Choroid plexus epithelial cell (primary cell): ENCODE results near the gene CTNNA2.

Source experiments
- DNase-seq: peaks from one replicate; pipeline ENCODE4 v3.0.0-alpha.2; 2010; ENCODE audit warnings: low read depth
- H3K4me3 ChIP-seq: 2 replicates; pipeline ENCODE4 v1.5.1; 2011; ENCODE audit warnings: low read depth, mild to moderate bottlenecking, control low read depth, low read length, moderate library complexity
- TF ChIP-seq, protein P1 (sequence below): conservative IDR thresholded peaks from 2 replicates; pipeline ENCODE4 v1.5.1; 2011; ENCODE audit warnings: low read depth, mild to moderate bottlenecking, control low read depth, inconsistent platforms, low read length, moderate library complexity

Gene CTNNA2

DNA sequence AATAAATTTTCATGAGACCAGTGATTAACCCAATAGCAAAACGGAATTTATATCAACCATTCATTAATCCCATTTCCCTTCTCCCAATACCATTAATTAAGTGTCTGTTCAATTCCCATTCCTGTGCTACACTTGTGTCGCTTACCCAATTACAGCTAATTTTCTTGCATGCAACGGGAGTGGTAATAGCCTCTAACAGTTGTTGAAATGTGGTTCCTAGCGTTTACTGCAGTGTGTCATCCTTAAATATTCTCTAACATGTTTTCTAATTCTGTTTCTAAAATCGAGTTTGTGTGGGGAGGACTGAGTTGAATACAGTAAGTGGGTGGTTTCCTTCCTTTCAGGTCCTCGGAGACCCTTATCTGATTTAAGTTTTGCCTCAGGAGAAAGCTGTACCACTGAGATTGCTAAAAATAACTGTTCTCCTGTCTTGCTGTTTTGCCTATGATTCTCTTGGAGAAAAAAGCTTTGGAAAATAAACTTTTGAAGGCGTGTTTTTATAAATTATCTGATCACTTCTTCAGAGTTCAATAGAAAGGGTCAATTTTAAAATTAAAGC, 851.0 kb downstream of the CTNNA2 start:
- TF ChIP-seq, protein P1, sequence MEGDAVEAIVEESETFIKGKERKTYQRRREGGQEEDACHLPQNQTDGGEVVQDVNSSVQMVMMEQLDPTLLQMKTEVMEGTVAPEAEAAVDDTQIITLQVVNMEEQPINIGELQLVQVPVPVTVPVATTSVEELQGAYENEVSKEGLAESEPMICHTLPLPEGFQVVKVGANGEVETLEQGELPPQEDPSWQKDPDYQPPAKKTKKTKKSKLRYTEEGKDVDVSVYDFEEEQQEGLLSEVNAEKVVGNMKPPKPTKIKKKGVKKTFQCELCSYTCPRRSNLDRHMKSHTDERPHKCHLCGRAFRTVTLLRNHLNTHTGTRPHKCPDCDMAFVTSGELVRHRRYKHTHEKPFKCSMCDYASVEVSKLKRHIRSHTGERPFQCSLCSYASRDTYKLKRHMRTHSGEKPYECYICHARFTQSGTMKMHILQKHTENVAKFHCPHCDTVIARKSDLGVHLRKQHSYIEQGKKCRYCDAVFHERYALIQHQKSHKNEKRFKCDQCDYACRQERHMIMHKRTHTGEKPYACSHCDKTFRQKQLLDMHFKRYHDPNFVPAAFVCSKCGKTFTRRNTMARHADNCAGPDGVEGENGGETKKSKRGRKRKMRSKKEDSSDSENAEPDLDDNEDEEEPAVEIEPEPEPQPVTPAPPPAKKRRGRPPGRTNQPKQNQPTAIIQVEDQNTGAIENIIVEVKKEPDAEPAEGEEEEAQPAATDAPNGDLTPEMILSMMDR, result no peak
- DNase-seq, result no peak
- no peak overlapping the region for H3K4me3 ChIP-seq

DNA sequence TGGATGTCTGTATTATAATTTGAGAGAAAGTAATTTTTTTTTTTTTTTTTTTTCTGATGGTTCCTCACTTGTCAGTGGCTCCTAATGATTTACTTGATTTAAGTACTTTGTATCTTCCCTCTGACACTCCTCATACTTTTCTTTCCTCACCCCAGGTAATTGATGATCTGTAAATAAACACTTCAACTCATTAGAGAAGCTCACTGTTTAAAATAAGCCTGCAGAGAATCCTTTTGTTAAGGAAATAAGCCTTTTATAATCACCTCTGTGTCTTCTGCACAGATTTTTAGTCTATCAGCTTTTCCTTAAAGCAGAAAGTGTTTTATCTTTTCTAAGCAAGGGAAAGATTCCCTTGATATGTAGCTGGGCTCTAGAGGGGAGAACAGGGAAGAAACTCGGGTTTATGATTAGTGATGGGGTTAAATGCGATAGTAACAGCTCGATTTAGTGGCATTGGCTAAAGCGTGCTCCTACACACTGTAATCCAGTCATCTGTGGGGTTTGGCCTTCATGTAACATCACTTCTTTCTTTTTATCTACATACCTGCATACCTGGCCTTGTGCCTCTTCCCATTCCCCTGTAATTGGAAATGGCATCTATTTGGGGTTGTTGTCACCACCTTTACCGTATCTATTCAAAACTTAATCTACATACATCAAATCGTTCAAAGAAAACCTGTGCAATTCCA, 851.8 kb downstream of the CTNNA2 start:
- no peak for DNase-seq
- TF ChIP-seq, protein P1, result no peak
- H3K4me3 ChIP-seq, result no peak overlapping the region

DNA sequence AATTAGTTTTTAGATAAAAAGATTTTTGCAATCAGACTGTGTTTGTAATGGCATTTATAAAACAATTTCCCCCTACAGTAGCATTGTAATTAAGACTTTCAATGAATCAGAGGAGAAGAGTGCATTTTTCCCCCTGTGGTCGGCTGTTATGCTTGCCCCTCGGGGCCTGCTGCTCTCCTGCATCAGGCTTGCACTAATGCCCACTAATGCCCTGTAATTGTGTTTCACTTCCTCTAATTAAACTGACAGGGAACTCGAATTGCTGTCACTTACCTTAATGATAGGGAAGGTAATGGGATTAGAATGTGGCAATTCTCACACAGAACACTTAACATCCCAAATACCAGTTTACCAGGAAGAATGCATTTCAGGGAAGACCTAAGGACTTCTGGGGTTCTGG, 852.9 kb downstream of the CTNNA2 start:
- no peak overlapping the region for H3K4me3 ChIP-seq
- no peak for DNase-seq
- TF ChIP-seq, protein P1, result no peak

DNA sequence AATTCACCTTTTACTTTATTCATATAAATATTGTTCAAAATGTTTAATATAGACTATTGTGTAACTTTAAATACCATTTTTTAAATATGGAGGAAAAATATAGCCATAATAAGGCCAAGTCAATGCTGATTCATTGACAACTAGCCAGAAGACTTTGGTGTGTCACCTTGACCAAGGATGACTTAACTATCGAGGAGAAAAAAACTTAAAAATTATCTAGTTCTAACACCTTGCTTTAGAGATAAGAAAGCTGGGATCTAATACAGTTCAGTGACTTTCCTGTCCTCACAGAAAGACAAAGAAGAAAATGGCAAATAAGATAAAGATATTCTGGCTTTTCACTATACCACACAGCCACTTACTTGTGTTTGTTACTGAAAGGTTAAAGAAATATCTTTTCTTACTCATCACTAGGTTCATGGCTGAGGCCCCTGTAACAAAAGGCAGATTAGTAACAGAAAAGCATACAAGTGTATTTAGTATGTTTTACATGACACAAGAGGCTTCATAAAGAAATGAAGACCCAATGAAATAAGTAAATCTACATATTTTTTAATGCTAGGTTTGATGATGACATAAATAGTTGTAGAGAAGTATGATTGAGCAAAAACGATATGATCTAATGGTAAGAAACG, 857.6 kb downstream of the CTNNA2 start:
- no peak for DNase-seq
- TF ChIP-seq, protein P1, result no peak

DNA sequence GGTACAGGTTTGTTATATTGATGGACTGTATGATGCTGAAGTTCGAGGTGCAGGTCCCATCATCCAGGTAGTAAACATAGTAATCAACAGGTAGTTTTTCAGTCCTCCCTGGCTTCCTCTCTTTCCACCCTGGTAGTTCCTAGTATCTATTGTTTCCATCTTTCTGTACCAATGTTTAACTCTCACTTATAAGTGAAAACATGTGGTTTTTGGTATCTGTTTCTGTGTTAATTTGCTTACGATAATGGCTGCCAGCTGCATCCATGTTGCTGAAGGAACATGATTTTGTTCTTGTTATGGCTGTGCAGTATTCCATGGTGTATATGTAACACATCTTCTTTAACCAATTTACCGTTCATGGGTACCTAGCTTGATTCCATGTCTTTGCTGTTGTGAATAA, 861.3 kb downstream of the CTNNA2 start:
- no peak overlapping the region for H3K4me3 ChIP-seq
- TF ChIP-seq, protein P1, result no peak
- DNase-seq, result no peak

More for the DNA sequence above, 857.6 kb downstream of the CTNNA2 start:
- H3K4me3 ChIP-seq, result no peak overlapping the region

DNA sequence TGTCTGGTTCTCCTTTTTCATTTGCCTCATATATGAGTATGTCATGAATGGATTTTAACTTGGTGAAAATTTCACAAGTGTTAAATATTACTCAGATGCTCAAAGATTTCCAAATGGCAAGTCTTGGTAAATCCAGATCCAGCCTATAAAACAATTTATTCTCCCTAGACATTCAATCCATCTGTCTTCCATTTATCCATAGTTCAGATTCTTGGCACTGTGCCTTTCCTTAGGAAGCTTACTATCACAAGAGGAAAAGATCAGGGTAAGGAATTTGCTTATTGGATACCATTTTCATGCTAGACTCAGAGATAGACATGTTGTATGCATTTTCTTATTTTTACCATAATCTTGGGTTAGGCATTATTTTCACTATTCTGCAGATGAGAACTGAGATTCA, 864.2 kb downstream of the CTNNA2 start:
- TF ChIP-seq, protein P1, result no peak
- H3K4me3 ChIP-seq, result no peak overlapping the region
- no peak for DNase-seq
